Hematopoietic multipotent progenitor cell treated with erythropoietin and hydrocortisone succinate and interleukin-3 and kit ligand, for 6 days (in vitro differentiated cells): Measurements from ENCODE around the gene LINS1.

Experiments
- DNase-seq: peaks from one replicate; pipeline ENCODE4 v3.0.0-alpha.2; 2015

Gene LINS1, protein sequence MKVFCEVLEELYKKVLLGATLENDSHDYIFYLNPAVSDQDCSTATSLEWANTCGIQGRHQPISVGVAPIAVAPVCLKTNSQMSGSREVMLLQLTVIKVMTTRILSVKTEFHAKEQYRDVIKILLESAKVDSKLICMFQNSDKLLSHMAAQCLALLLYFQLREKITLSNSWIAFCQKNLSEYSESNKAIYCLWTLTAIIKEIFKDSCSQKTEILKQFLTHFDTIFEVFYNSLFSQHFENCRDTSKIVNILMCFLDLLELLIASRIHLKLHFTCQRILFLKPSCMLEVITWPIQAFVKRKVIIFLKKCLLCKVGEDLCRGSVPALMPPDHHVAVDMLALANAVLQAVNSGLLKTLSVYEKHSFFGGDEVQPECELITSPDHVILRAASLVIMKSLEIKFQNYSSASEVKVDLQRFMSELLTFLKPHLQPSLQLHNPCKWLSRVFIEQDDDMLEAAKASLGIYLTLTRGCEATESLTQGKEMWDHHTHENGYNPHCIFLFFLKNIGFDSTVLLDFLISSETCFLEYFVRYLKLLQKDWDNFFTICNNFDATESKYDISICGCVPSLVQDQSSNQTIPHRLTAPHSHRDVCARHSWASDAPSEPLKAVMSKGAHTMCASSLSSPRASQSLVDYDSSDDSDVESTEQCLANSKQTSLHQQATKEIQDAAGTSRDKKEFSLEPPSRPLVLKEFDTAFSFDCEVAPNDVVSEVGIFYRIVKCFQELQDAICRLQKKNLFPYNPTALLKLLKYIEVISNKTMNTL

DNA sequence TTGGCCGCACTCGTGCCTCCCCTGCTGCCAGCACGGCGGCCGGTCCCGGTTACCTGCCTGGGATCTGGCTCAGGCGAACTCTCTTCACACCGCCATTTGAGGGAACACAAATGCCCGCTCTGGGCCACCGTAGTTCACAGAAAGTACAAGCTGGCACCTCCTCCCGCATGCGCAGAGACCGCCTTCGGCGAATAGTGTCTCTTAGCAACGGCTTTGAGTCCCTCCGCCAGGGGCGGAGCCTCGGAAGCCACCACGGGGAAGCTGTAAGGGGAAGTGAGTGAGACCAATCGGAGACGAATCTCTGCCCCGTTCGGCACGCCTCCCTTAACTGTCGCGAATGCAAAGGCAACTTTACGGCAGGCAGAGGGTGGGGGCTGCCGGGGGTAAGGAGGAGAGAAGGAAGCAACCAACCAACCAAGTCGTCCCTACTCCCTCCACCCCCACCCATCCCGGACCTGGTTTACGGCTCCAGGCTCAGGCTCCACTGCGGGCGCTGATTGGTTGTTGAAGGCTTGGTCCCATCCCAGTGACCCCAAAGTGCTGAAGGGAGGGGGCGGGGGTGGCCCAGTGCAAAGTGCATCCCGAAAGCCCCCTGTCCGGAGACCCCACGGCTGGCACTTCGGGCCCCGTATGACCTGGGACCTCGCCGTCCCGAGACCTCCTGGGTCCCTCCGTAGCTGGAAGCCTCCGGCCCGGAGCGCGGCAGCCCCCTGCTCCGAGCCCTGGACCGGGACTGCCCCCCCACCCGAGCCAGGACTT lies at the start of gene LINS1, which contains the start of gene ASB7:
Gene LINS1 (minus strand): TSS at position 121 of the 759 bp plus-strand sequence. CDS start 21,342 bp downstream, outside the sequence.
Gene ASB7 (plus strand): TSS at position 526 of the 759 bp plus-strand sequence. CDS start 9,628 bp downstream, outside the sequence.
- peak; percentile 100 for DNase-seq

DNA sequence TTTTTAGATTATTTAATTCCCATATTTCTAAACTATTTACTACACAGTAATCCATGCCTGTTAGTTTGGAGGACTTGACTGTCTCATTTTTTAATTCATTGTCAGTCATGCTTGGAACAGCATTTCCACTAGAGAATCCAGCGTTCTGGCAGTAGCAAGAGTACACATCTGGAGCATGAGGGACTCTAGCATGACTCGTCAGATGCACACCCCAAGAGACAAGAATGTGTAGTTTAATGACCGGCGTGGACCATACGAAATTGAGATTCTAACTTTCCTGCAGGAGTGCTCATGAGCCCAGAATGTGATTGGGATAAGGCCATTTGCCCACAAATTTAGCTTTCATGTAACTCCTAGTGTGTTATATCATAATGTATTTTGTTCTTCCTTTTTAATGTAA lies 49.3 kb upstream of the LINS1 start:
- no peak for DNase-seq

DNA sequence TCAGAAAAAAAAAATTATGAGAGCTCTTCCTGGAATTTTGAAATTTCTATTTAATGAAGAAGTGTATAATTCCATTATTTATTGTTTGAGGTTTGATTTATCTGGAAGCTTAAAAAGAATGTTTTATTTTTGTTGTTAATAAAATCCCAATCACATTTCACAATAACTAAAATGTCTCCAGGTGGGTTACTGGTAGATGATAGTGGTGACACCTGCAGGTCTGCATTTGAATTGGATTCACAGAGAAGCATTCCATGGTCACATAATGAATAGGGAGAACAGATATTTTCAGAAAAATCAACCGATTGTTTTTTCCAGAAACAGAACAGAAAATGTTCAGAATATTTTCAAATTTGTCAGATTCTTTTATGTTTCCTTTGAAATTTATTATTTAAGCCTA lies 48.7 kb upstream of the LINS1 start:
- peak; percentile 9 for DNase-seq

DNA sequence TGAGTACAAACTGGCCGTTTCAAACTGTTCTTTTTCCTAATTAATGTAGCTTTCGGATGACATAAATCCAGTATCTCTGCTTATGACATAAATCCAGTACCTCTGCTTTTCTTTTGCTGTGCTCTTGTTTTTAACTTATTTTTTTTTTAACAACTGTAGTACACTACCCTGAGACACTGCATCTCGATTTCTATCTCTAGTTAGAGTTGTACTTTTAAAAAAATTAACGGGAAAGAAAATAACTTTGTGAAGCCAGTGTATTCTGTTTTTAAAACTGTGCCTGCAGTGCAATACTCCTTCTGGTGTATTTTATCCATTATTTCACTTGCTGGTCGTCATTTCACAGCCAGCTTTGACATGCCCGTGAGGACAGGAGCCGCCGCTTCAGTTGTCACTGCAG lies 47.0 kb upstream of the LINS1 start:
- DNase-seq: no peak

DNA sequence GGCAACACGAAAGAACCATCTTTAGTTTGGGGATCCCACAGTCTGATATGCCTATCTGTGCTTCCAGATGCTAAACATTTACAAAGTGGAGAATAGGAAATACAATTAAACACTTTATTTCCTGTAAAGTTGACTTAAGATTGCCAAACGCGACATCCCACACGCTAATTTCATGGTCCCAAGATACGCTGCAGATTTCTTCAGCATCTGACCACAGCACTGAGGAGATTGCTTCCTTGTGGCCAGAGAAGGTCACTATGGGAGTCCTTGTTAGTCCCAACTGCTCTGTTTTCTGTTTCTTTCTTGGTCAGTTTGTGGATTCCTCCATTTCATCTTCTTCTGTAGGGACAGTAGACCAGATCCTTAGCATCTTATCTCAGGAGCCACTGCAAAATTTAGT lies 43.7 kb upstream of the LINS1 start:
- DNase-seq: no peak

DNA sequence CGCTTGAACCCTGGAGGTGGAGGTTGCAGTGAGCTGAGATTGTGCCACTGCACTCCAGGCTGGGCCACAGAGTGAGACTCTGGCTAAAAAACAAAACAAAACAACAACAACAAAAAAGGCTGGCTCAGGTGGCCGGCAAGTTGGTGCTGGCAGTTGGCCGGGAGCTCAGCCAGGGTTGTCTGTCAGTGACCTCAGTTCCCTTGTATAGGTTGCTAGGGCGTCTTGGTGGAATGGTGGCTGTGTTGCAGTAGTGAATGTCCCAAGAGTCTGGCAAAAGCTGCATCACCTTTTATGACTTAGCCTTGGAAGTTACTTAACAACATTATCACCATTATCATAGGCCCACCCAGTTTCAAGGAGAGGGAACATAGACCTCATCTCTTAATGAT lies 41.0 kb upstream of the LINS1 start:
- peak; percentile 10 for DNase-seq

DNA sequence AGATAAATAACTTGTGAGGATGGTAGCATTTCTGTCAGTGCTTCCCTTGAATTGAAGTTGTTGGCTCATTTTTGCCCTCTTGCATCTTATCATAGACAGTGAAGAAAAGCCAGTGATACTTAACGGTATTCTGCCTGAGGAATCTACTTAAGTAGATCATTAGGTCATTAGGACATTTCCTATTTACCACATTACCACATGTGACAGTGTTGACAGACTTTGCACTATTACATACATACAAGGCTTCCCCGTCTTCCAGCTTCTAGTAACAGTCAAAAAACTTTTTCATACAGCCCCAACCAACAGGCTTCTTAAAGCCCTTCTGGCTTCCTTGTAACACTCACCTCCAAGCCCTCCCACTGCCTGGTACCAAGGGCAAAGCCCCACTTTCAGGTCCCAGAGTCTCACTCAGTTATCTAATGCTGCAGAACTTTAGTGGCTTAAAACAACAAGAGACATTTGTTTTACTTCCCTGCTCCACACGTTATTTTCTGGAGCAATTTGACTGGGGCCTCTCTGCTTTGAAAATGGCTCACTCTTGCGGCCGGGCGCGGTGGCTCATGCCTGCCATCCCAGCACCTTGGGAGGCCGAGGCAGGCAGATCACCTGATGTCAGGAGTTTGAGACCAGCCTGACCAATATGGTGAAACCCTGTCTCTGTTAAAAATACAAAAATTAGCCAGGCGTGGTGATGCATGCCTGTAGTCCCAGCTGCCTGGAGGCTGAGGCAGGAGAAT lies 40.4 kb upstream of the LINS1 start:
- peak; percentile 13 for DNase-seq

DNA sequence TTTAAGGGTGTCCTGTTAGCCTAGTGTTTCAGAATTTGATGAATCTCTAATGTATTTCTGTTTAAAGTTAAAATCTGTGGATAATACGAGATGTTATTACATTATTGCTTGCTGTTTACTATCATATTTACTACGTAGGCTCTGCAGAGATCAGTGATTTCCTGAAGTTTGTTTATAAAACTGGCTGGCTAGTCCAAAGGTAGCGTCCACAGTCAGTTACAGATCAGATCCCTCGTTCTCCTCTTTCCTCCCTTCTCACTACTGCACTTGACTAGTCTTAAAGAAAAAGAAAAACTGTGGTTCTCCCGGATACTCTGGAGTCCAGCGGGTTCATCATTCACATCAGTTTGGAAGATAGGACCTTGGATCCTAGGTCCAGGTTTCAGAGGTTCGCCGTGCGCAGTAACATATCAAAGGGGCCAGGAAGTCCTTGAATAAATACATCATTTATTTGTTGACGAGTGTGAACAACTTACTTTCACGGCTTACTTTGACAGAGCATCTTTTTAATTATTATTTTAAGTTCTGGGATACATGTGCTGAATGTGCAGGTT lies 36.3 kb upstream of the LINS1 start:
- DNase-seq: no peak

DNA sequence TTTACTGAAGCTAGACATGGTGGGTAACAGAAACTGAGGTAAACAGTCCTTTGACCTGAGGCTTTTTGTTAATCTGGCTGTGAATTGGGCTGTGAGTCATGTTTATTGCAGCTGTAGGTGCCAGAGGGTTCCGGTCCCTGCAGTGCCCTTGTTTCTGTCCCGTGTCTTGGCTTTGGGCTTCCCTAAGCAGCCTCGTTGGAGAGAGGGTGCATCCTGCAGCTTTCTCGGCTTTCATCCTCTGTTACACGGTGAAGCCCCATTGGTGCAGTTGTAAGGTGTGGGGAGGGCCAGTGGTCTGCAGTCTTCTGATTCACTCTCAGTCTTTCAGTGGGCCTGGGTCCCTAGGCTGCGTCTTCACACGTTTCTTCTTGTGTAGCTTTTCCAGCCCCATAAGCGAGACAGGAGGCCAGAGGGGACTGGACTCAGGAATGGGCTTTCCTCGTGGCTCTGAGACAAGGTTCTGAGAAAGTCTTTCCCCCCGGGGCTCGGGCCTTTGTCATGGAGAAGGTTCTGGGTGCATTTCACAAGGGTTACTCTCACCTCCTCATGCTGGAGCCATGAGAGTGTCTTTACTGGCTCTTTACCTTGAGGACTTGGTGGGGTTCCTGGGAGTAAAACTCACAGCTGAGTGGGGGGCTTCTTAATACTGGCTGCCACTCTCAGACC lies 33.6 kb upstream of the LINS1 start:
- no peak for DNase-seq

DNA sequence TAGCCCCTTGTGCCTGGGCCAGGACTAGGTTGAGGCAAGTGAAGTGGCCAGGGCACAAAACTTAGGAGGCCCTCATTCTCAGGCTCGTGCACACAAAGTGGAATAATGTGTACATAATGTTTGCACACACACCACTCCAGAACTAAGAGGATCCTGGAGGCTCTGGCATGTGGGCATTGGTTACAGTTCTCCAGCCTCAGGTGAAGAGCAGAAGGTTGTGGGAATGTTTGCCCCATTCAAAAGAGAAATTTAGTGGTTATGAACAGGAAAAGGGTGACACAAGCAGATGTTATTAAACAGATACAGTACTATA lies 31.7 kb upstream of the LINS1 start:
- DNase-seq: no peak

DNA sequence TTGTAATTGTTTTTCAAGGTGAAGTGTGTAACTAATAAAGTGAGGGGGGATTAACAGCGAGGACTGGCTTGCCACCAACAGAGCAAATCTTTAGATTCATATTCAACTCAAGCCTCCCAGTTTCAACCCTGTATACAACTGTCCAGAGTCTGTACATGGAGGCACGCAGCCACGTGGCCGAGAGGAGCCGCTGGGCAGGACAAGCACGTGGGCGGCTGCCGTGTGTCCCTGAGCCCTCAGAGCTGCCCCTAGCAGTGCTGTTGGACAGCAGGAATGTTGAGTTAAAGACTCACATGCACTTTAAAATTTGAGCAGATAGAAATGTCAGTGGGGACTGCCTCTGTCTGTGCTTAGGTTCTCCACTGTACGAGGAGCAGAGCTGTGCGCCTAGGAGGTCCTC lies 29.8 kb upstream of the LINS1 start:
- DNase-seq: no peak

DNA sequence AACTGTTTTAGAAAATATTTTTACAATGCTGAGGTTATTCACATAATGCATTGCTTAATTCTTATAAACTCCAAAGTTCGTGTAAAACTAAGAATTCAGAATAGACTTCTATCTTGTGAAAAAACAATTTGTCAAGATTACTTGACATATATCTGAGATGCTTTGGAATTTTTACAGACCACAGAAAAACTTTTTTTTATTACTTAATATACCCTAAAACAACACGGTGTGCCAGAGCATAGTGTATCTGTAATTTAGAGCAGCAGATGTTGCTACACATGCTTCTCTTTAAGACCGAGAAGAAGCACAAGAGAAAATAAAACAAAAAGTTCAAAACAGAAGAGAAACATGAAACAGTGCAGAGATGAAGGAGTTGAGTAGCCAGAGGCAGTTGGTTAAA lies 26.8 kb upstream of the LINS1 start:
- DNase-seq: no peak

DNA sequence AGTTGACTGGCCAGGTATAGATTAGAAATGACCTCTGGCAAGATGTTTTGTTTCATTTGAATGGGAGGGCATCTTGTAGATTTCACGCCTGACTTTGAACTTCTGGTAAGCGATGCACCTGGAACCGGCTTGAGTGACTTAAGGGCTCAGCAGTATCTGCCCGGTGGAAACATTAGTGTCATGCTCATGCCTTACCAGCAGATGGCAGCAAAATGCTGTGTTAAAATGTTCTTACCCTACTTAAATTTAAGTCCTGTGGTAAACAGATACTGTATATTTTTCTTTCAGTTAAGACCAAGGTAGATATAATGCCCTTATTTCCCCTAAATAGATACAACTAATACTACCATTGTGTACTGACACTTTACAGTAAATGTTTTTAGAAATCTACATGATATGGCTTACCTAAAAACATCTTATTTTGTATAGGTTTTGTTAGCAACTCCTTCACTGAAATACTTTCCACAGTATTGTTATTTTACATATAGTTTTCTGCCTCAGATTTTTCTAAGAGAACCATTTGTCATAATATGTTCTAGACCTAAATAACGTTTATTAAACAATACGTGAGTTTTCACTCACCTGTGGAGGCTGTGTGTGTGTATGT lies 25.9 kb upstream of the LINS1 start:
- peak; percentile 77 for DNase-seq

DNA sequence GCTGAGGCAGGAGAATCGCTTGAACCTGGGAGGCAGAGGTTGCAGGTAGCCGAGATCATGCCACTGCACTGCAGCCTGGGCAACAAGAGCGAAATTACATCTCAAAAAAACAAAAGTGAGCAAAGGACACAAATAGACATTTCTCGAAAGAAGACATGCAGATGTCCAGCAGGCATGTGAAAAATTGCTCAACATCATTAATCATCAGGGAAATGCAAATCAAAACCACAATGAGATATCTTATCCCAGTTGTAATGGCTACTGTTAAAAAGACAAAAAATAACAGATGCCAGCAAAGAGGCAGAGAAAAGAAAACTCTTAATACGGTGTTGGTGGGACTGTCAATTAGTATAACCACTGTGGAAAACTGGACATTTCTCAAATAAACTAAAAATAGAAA lies 21.3 kb upstream of the LINS1 start:
- DNase-seq: no peak

DNA sequence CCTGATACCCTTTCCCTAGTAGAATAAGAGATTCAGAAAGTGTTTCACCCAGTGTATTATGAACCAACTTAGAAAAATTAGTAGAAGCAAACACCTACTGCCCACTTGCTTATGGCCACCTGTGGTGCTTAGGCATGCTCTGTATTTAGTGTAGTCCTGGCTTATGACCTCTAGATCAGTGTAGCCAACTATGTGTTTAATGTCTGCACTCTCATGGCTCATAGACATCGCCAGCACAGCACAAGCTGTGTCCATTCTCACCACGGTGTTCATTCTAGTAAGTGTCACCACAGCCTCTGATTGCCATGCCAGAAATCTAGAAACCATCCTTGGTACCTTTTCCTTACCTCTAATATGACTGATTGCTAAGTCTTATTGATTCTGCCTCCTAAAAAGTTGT lies 14.7 kb upstream of the LINS1 start:
- DNase-seq: no peak

DNA sequence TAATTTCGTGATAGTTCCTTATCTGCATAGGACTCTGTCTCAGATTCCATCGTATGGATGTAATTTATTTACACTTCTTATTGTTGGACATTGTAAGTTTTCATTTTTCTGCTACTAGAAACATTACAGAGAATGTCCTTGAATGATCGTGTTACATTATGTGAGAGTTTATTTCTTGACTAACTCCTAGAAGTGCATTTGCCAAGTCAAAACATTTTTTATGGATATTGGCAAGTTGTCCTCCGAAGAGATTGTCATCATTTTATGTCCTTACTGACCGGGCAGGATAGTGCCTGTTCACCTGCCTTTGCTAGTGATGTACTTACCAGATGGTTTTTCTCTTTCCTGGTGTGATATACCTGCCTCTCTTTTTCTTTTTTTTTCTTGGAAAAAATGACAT lies 13.8 kb upstream of the LINS1 start:
- no peak for DNase-seq

DNA sequence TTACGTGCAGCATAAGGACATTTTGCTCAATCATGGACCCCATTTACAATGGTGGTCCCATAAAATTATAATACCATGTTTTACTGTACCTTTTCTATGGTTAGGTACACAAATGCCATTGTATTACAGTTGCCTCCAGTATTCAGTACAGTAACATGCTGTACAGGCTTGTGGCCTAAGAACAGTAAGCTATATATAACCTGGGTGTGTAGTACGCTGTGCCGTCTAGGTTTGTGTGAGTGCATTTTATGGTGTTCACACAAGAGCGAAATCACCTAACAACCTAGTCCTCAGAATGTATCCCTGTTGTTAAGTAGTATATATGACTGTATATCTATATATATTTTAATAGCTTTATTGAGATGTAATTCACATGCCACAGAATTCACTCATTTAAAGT lies 12.9 kb upstream of the LINS1 start:
- DNase-seq: no peak

DNA sequence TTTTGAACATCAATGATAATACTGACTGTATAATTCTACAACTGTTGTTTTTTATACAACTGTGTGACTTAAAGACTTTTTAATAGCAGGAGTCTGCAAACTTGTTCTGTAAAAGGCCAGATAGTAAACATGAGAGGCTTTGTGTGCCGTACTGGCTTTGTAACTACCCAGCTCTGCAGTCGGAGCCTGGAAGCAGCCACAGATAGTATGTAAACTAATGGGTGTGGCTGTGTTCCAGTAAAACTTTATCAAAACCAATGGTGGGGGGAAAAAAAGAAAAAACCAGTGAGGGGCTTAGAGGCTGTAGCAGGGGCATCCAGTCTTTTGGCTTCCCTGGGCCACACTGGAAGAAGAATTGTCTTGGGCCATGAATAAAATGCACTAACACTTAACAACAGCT lies 12.4 kb upstream of the LINS1 start:
- DNase-seq: peak; percentile 43

DNA sequence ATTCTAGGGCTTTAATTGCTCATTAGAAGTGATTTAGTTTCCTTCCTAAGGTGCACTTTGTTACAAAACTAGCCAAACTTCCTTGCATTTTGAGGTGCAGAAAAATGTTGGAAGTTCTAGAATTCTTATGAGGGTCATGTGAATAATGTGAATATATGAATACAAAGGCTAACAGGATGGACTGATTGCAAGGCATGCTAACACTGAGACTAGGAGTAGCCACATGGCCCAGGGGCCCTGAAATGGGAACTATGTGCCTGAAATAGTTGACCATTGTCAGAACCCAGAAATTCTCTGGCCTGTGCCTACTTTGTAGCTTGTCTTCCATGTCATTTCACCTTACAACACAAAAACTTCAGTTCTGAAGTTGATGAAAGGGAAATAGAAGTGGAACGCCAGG lies 11.2 kb upstream of the LINS1 start:
- DNase-seq: no peak

DNA sequence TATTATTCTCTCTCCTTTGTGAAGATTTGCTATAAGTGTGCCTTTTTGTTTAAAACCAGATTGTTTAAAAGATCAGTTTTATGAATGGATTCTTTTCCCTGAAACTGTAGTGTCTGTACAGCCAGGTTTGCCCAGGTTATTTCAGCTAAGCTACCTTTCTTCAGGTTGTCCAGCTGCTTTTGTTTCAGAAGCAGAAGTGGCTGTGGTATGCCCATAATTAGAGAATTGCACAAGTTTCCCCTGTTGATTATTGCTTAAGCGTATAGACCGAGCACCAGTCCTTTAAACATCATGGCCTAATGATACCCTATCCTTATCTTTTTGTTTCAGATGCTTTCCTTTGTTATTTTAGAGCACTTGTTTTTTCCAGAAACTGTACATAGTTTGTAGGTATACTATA lies 10.6 kb upstream of the LINS1 start:
- DNase-seq: peak; percentile 47

DNA sequence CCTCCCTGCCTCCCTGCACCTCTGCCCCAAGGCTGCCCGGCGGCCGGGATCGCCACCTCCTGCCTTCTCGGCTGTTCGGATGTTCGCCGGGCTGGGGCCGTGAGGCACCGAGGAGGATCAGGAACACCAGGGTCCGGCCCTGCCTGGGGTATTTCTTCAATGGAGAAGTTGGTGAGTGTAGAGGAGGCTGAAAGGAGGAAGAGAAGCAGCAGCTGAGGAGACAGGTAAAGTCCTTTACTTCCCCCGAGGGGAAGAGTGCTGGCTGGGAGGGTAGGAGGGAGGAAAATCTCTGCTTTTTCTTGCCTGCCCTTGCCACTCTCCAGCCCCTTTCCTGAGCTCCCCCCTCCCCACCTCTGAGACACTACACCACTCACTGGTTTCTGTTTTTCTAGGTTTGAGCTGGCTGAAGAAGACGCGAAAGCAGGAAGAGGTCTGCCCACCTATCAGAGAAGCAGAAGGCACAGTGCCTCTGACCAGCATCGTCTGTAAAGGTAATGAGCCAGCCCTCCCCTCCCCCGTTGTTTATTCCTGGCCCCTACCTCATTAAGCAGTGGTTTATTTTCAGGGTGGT lies 924 bp upstream of the LINS1 start:
- peak; percentile 64 for DNase-seq
